ENCODE measurements around the gene MYO3B. TPM values are rescaled to one million over a fixed set of nuclear protein-coding genes. Genes with fewer than 3 reads are reported as not detected.

The MYO3B gene
- total RNA-seq, 1 experiment from 2014 or later, result not detected

DNA sequence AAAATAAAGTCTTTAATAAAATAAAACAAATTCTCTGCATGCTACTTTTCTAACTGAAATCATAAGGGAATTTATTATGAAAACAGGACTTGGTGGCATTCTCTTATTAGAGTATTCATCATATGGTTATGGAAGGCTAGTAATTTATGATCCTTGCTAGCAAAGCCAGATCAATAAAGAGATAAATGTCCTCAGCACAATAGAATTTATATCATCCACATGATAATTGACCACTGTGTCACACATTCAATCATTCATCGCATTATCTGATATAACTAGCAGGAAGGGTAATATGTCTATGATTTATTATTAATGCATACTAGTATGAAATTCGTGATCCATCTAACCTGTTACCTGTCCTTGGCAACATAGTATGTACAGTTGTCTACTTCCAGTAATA lies 175.8 kb downstream of the MYO3B start:
- Histone ChIP-seq H3K27ac (no peak overlapping the region), H3K27me3 (replicated peaks) (peaks cover 6% of the 10 kb centered on the region; the same call in 1 of the 2 replicates), H3K36me3 (no peaks in the 10 kb centered on the region), H3K4me3 (no peak overlapping the region), H3K9me3 (replicated peaks) (no peaks in the 10 kb centered on the region), H3K4me1 (replicated peaks) (no peaks in the 10 kb centered on the region)
- no peak for DNase-seq (ENCODE audit: low read depth in 1 of 2, low spot score in 2 of 2)

DNA sequence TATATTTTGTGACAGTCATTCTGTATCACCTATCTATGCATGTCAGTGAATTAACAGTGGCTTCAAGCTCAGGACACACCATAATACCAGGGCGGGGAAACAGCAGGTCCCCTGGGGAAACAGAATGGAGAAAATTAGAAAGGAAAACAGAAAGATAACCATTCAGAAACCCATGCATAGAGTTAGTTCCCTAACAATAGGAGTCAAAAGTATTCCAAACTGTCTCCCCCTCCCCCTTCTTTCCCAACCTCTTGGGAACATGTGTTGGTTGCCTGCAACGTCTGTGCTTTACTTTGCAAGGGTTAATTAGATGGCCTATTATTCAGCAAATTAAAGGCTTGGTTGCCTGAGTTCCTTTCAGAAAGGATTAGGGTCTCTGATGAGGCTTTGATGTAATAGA lies 176.4 kb downstream of the MYO3B start:
- Histone ChIP-seq H3K4me1 (replicated peaks) (no peaks in the 10 kb centered on the region), H3K36me3 (no peaks in the 10 kb centered on the region), H3K4me3 (no peak overlapping the region), H3K27ac (no peak overlapping the region), H3K27me3 (replicated peaks) (peaks cover 6% of the 10 kb centered on the region), H3K9me3 (replicated peaks) (no peaks in the 10 kb centered on the region)
- no peak for DNase-seq (ENCODE audit: low read depth in 1 of 2, low spot score in 2 of 2)

DNA sequence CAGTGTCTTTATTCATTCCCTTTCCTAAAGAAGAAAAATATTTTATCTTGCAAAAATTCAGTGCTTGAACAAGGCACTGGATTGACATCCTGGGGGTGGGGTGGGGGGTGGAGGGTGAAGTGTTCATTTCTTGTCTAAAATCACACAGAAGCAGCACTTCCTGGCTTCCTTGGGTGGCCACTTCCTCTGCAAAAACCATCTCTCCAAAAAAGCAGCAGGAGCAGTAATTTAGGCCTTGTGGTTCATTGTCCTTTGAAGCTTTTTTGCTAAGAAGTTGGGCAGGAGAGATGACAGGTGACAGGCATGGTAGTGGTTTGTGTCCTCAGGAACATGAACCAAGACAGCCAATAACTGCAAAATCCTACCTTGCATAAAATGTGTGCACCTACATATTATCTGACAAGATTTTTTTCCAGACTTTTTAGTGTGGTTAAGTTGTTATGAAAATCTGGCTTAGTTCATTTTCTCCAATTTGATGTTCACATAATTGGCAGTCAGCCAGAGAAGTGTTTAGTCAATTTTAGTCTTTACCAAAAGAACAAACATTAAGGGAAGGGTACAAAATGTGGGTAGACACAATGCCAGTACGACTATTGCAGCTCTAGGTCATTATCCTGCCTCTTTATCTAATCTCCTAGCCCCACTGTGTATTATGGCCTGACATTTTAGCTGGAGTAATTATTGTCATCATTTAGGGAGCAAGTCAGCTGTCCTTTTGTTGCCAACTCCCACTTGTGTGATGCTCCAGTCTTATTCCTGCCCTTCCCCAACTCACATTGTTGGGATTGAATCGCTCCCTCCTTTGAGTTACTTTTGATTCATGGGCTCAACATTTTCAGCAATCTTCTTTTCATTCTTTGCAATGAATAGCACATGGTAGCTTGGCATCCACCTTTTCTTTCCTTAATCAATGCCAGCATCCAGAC lies 177.2 kb downstream of the MYO3B start:
- H3K36me3 ChIP-seq, result no peaks in the 10 kb centered on the region
- no peak overlapping the region for H3K4me3 ChIP-seq
- H3K9me3 ChIP-seq (replicated peaks), result no peaks in the 10 kb centered on the region
- no peak overlapping the region for H3K27ac ChIP-seq
- no peak for DNase-seq (ENCODE audit: low read depth in 1 of 2, low spot score in 2 of 2)
- peaks cover 6% of the 10 kb centered on the region for H3K27me3 ChIP-seq (replicated peaks)
- H3K4me1 ChIP-seq (replicated peaks), result no peaks in the 10 kb centered on the region

DNA sequence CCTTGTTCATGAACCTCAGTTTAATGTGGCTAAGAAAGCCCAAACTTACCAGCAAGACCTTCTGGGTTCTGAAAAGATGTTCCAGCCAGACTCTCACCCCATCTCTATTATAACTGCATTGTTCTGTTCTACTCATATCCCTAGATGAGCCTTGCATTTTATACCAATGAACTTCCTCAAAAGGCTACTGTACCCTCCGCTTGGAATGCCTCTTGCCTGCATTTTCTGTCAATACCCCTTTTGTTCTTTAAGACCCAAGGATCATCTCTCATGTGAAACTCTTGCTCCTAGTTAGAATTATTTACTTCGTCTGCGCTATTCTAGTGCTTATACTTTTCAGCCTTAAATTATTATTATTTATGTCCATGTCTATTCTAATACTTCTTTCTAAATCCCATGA lies 181.5 kb downstream of the MYO3B start:
- H3K4me3 ChIP-seq, result no peak overlapping the region
- no peak for DNase-seq (ENCODE audit: low read depth in 1 of 2, low spot score in 2 of 2)
- no peak overlapping the region for H3K27ac ChIP-seq
- no peaks in the 10 kb centered on the region for H3K9me3 ChIP-seq (replicated peaks)
- H3K36me3 ChIP-seq, result no peaks in the 10 kb centered on the region
- no peaks in the 10 kb centered on the region for H3K4me1 ChIP-seq (replicated peaks)
- peaks cover 7% of the 10 kb centered on the region for H3K27me3 ChIP-seq (replicated peaks)

DNA sequence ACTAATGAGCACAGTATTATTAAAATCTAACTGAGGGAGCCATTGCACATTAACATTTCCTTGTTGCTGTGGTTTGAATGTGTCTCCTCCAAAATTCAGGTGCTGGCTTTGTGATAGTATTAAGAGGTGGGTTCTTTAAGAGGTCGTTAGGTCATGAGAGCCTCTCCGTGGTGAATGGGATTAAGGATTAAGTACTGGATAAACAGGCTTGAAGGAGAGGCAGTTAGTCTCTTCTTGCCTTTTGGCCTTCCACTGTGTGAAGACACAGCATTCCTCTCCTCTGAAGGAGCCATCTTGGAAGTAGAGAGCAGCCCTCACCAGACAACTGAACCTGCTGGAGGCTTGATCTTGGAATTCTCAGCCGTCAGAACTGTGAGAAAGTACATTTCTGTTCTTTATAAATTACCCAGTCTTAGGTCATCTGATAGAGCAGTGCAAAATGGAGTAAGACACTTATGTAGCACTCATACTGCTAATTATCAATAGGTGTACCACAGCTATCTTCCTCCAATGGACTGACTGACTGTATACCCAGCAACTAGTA lies 182.7 kb downstream of the MYO3B start:
- DNase-seq (ENCODE audit: low read depth in 1 of 2, low spot score in 2 of 2), result no peak
- Histone ChIP-seq H3K36me3 (no peaks in the 10 kb centered on the region), H3K27ac (no peak overlapping the region), H3K4me1 (replicated peaks) (no peaks in the 10 kb centered on the region), H3K9me3 (replicated peaks) (no peaks in the 10 kb centered on the region), H3K27me3 (replicated peaks) (peaks cover 7% of the 10 kb centered on the region), H3K4me3 (no peak overlapping the region)

DNA sequence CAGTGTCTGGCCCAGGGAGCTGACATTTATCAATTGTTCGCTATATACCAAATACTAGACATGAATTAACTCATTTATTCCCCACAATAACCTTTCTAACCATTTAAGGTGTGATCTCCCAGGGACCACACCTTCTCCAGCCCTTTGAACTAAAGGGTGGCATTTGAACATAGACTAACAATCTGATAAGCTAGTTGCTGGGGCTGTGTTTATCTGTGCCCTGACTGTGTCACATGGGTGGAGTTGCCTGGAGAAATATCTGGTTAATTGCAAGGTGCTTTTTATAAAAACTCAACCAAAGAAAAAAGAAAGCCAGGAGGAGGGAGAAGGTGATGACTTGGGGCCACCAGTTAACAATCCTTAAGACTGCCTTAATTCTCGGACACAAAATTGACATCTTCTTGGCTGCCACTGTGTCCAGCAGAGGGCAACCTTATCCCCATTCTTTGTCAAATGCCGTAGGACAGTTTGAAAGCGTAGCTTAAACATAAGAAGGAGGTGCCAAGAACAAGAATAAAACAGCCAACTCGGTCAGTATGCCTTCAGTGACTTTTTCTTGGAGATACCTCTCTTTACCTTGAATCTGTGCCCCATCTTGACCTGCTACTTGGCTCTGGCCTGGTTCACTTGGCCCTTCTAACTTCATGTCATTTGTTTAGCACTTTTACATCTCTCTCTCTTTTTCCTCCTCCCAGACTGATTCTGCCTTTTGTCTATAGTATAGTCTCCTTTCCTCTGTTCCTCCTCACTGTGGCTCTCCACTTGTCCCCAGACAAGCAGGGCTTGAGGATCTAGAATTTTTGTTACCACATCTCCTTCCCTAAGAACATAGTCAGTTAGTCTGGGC lies 183.4 kb downstream of the MYO3B start:
- Histone ChIP-seq H3K27me3 (replicated peaks) (peaks cover 7% of the 10 kb centered on the region), H3K4me3 (no peak overlapping the region), H3K9me3 (replicated peaks) (no peaks in the 10 kb centered on the region), H3K36me3 (no peaks in the 10 kb centered on the region), H3K4me1 (replicated peaks) (no peaks in the 10 kb centered on the region), H3K27ac (no peak overlapping the region)
- DNase-seq (ENCODE audit: low read depth in 1 of 2, low spot score in 2 of 2), result peak; percentile 43 to 47

DNA sequence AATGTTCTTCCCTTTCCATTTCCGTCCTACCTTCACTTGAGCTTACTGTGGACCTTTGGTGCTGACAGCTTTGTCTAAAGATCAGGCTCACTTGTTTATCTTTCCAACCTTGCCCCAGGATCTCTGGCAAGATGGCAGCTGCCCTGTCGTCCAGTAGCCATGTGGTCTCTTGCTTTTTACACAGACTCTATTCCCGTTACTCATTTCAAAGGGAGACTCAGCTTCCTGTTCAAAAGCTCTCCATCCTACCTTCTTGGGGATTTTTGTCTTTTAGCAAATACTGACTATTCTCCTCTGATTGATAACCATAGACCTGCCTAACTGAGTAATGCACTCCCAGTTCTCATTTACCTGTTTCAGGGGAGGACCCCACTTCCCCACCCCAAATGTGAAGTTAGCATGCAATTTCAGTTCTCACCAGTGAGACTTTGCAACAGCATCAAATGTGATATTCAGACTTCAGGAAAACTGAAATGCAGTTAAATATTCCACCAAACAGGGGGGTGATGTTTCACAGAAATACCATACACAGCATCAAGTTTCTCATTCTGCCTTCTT lies 184.4 kb downstream of the MYO3B start:
- H3K4me3 ChIP-seq, result no peak overlapping the region
- H3K27me3 ChIP-seq (replicated peaks), result peaks cover 10% of the 10 kb centered on the region
- no peaks in the 10 kb centered on the region for H3K4me1 ChIP-seq (replicated peaks)
- no peaks in the 10 kb centered on the region for H3K36me3 ChIP-seq
- no peak overlapping the region for H3K27ac ChIP-seq
- H3K9me3 ChIP-seq (replicated peaks), result no peaks in the 10 kb centered on the region
- no peak for DNase-seq (ENCODE audit: low read depth in 1 of 2, low spot score in 2 of 2)

DNA sequence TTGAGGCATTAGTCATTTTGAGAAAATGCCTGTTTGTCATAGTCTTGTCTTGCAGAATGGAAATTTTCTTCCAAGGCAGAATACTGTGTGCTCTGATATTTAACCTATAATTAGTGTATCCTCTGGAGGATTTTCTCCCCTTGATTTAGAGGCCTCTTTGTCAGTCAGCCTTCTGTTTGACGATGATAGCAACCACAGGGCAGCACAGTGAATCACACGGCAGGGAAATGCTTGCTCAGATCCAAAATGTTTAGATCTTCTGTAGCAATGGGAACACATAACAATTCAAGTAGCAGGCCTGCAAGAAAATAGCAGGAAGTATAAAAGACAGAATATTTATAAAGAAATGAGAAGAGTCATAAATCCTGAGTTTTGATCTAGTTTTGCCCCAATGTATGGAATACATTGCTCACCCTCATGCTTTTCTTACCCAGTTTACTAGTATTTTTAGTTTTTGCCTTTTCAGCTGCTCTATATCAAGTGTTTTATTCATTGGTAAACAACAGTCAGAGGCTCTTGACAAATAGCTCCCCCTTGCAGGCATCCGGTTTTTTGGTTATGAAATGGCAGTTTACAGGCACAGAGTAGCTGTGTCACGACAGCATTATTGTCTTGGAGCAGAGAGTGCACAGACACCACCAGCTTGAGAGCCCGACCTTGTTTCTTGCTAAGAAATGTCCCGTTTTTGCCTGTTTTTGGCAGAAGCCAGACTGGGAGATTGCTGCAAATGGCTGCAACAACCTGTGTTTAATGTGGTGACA lies 185.1 kb downstream of the MYO3B start:
- Histone ChIP-seq H3K9me3 (replicated peaks) (no peaks in the 10 kb centered on the region), H3K27ac (no peak overlapping the region), H3K4me3 (no peak overlapping the region), H3K36me3 (no peaks in the 10 kb centered on the region), H3K4me1 (replicated peaks) (no peaks in the 10 kb centered on the region), H3K27me3 (replicated peaks) (peaks cover 16% of the 10 kb centered on the region)
- DNase-seq (ENCODE audit: low read depth in 1 of 2, low spot score in 2 of 2), result no peak

DNA sequence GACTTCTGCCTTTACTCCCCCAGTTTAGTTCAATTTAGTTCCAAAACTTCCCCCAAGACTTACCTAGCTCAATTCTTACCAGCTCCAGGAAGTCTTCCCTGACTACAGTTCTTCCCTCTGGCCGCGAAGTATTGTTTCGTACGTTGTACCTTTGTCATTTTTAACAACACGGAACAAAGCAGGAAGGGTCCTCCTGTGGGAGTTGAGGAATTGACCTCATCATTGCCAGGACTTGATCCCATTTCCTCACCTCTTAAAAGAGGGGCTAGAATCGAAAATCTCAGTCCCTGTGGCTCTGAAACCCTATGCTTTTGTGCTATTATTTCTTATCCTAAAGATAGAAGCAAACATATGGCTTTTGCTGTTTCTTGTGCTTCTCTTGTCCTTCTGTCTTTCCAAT lies 187.1 kb downstream of the MYO3B start:
- Histone ChIP-seq H3K9me3 (replicated peaks) (no peaks in the 10 kb centered on the region), H3K36me3 (no peaks in the 10 kb centered on the region), H3K27ac (no peak overlapping the region), H3K27me3 (replicated peaks) (peaks cover 24% of the 10 kb centered on the region), H3K4me1 (replicated peaks) (no peaks in the 10 kb centered on the region), H3K4me3 (no peak overlapping the region)
- no peak for DNase-seq (ENCODE audit: low read depth in 1 of 2, low spot score in 2 of 2)

DNA sequence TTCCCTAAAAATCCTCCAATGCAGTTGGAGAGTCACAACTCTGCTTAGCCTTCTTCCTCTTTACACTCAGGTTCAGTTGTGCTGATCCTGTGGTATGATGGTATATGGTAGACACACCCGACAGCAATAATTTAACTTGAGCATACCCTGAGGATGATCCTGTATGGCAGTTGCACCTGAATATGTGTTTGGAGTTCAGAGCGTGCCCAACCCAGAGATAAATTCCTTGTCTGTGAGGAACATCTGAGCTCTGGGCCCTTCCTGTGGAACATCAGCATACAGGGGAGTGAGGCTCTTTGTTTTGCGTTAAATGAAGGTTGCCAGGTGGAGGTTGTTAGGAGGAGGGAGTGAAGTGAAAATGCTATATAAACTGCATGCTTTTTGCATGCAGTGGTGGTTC lies 187.7 kb downstream of the MYO3B start:
- H3K4me1 ChIP-seq (replicated peaks), result no peaks in the 10 kb centered on the region
- no peak for DNase-seq (ENCODE audit: low read depth in 1 of 2, low spot score in 2 of 2)
- peaks cover 23% of the 10 kb centered on the region for H3K27me3 ChIP-seq (replicated peaks)
- no peak overlapping the region for H3K27ac ChIP-seq
- no peaks in the 10 kb centered on the region for H3K36me3 ChIP-seq
- no peaks in the 10 kb centered on the region for H3K9me3 ChIP-seq (replicated peaks)
- H3K4me3 ChIP-seq, result no peak overlapping the region

DNA sequence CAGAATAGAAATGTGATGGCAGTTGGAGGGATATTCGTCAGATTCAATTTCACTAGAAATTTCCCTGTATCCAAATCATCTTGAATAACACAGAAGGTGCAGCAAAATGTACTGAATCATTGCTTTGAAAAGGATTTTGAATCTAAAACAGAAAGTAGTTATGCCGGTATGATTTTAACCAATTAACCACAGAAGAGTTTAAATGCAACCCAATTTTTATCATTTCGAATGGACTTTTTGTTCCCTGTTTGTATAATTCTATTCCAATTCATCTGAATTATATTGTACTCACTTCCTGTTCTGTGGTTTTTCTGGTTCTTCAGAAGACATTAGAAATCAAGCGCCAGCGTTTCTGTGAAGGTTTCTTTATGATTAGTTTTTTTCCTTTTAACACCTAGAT lies 190.4 kb downstream of the MYO3B start:
- no peaks in the 10 kb centered on the region for H3K4me1 ChIP-seq (replicated peaks)
- peaks cover 17% of the 10 kb centered on the region for H3K27me3 ChIP-seq (replicated peaks)
- H3K4me3 ChIP-seq, result no peak overlapping the region

DNA sequence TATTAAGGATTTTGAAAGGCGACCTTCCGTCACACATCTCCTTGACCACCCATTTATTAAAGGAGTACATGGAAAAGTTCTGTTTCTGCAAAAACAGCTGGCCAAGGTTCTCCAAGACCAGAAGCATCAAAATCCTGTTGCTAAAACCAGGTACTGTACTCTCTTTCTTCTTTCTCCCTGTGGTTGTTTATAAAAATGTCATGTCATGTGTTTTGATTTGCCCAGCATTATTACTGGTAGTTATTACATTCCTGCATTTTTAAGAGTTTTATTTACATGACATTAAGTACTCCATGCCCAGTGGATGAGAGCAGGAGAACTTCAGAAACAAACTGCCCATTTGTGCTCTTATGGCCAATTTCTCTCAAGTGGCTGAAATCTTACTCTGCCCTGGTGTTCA lies 191.3 kb downstream of the MYO3B start:
- Histone ChIP-seq H3K27me3 (replicated peaks) (peaks cover 17% of the 10 kb centered on the region), H3K4me1 (replicated peaks) (no peaks in the 10 kb centered on the region), H3K4me3 (no peak overlapping the region), H3K9me3 (replicated peaks) (no peaks in the 10 kb centered on the region), H3K27ac (no peak overlapping the region), H3K36me3 (no peaks in the 10 kb centered on the region)
- DNase-seq (ENCODE audit: low read depth in 1 of 2, low spot score in 2 of 2), result no peak

More for the DNA sequence above, 190.4 kb downstream of the MYO3B start:
- Histone ChIP-seq H3K27ac (no peak overlapping the region), H3K9me3 (replicated peaks) (no peaks in the 10 kb centered on the region), H3K36me3 (no peaks in the 10 kb centered on the region)
- DNase-seq (ENCODE audit: low read depth in 1 of 2, low spot score in 2 of 2), result no peak

DNA sequence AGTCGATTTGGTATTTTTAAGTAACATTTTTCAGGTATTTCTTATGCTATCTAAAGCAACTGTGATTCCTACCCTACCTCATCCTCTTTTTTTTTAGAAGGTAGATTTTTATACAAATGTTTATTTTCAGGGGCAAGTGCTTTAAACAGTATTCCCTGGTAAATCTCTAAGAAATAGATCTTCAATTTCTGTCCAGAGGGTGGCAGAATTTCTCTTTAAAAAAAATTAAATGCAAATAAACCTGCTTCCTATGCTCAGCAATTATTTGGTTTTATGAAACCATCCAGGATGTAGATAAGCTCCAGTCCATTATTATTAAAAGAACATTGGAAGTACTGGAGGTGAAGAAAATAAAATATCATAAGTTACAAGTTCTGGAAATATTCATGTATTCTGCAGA lies 191.9 kb downstream of the MYO3B start:
- no peak overlapping the region for H3K27ac ChIP-seq
- H3K27me3 ChIP-seq (replicated peaks), result peaks cover 17% of the 10 kb centered on the region
- no peaks in the 10 kb centered on the region for H3K9me3 ChIP-seq (replicated peaks)
- no peaks in the 10 kb centered on the region for H3K36me3 ChIP-seq
- DNase-seq (ENCODE audit: low read depth in 1 of 2, low spot score in 2 of 2), result no peak
- no peaks in the 10 kb centered on the region for H3K4me1 ChIP-seq (replicated peaks)
- no peak overlapping the region for H3K4me3 ChIP-seq

All from SJSA1 (cell line).